SU-DHL-6 (cell line): ENCODE measurements around the gene ARHGEF28.

Experiments used
- EZH2phosphoT487 ChIP-seq: fragments of 200-600 bp; sonication (generic), shearing (Covaris generic); conservative IDR thresholded peaks from 2 replicates; pipeline ENCODE4 v1.6.1; 2018; ENCODE audit warnings: mild to moderate bottlenecking, antibody characterized with exemption, low read length, moderate library complexity, mixed read lengths
- TF ChIP-seq, protein P1 (sequence below): fragments of 200-600 bp; sonication (generic); IDR thresholded peaks from one replicate; pipeline ENCODE4 v1.5.1; 2017; ENCODE audit warnings: antibody characterized with exemption, mild to moderate bottlenecking, low read length, moderate library complexity; ENCODE audit not compliant: insufficient read depth, poor library complexity, severe bottlenecking

DNA sequence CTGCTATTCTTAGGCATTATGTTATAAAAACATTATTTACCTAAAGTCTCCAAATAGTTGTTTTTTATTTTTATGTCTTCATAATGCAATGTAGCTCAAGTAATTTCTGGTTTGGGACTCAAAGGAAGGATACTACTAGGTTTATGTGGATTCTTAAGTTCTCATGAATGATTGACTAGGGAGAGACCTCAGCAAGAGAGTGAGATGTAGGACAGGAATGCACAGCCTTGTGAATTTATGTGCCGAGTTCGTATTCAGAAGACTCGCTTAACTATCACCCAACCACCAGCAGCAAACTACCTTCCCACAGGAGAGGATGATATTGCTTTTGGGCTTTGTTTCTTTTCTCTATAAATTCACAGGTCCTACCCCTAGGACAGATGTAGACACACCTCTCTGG, 282.9 kb downstream of the ARHGEF28 start:
- TF ChIP-seq, protein P1, sequence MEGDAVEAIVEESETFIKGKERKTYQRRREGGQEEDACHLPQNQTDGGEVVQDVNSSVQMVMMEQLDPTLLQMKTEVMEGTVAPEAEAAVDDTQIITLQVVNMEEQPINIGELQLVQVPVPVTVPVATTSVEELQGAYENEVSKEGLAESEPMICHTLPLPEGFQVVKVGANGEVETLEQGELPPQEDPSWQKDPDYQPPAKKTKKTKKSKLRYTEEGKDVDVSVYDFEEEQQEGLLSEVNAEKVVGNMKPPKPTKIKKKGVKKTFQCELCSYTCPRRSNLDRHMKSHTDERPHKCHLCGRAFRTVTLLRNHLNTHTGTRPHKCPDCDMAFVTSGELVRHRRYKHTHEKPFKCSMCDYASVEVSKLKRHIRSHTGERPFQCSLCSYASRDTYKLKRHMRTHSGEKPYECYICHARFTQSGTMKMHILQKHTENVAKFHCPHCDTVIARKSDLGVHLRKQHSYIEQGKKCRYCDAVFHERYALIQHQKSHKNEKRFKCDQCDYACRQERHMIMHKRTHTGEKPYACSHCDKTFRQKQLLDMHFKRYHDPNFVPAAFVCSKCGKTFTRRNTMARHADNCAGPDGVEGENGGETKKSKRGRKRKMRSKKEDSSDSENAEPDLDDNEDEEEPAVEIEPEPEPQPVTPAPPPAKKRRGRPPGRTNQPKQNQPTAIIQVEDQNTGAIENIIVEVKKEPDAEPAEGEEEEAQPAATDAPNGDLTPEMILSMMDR: no peak
- no peak for TF ChIP-seq EZH2phosphoT487
